ENCODE data around the gene DYNC1I2. TPM values are rescaled to one million over a fixed set of nuclear protein-coding genes. Genes with fewer than 3 reads are reported as not detected.
"Not testable (repeated sequence)": the region's sequence is repeated elsewhere in the genome, so short reads cannot be mapped to it uniquely, and the experiment has no call there.

Gene DYNC1I2
- total RNA-seq, 4 donors from 2014 or later: 85.5 to 101 (median 98.1) TPM

GRCh38 chr2:171772373-171772772 lies 85.1 kb downstream of the DYNC1I2 start:
- Histone ChIP-seq H3K4me3 (replicated peaks in 1 of 3) (no peak overlapping the region), H3K4me1 (no peaks in the 10 kb centered on the region), H3K9me3 (no peaks in the 10 kb centered on the region), H3K36me3 (no peaks in the 10 kb centered on the region), H3K27me3 (no peaks in the 10 kb centered on the region), H3K27ac (no peak overlapping the region)
- no peak for DNase-seq
- TF ChIP-seq POLR2A (IDR thresholded peaks at IDR 0.05) (no peak), CTCF (IDR thresholded peaks at IDR 0.05) (no peak)
- WGBS, 2 donors: 94 to 95% methylated on average over 5 of the region's 5 CpGs
- intact Hi-C loops (cut with DNase I): no loop called here

- DNase-seq; intact Hi-C loops (cut with DNase I); H3K27ac ChIP-seq; H3K4me1 ChIP-seq; H3K4me3 ChIP-seq (replicated peaks in 1 of 3); H3K9me3 ChIP-seq; H3K27me3 ChIP-seq; H3K36me3 ChIP-seq: not testable (repeated sequence)
- 100% methylated on average over 1 to 3 of the region's 35 CpGs for WGBS, 2 donors
Observed at GRCh38 chr2:171774581-171774980, 87.3 kb downstream of the DYNC1I2 start.

- intact Hi-C loops (cut with DNase I): no loop called here
- Histone ChIP-seq H3K4me1 (no peaks in the 10 kb centered on the region), H3K9me3 (no peaks in the 10 kb centered on the region), H3K27ac (no peak overlapping the region), H3K27me3 (no peaks in the 10 kb centered on the region), H3K4me3 (replicated peaks in 1 of 3) (no peak overlapping the region), H3K36me3 (peaks cover 0 to 2% of the 10 kb centered on the region in 2 donors)
- TF ChIP-seq POLR2A (IDR thresholded peaks at IDR 0.05) (no peak), CTCF (IDR thresholded peaks at IDR 0.05) (no peak)
- DNase-seq: no peak
- WGBS, 2 donors: 96% methylated on average over 3 of the region's 3 CpGs
Observed at GRCh38 chr2:171778515-171778914, 91.2 kb downstream of the DYNC1I2 start.

- intact Hi-C loops (cut with DNase I): no loop called here
- 74 to 79% methylated on average over 3 of the region's 3 CpGs for WGBS, 2 donors
- H3K27ac ChIP-seq: no peak overlapping the region
Observed at GRCh38 chr2:171785450-171785849, 98.2 kb downstream of the DYNC1I2 start.

GRCh38 chr2:171787333-171788072 lies 100.2 kb downstream of the DYNC1I2 start:
- no peak for DNase-seq
- no peak overlapping the region for H3K27ac ChIP-seq
- 75 to 80% methylated on average over 11 of the region's 11 CpGs for WGBS, 2 donors
- TF ChIP-seq POLR2A (IDR thresholded peaks at IDR 0.05) (no peak), CTCF (IDR thresholded peaks at IDR 0.05) (no peak)
- H3K4me1 ChIP-seq: no peaks in the 10 kb centered on the region
- H3K4me3 ChIP-seq (replicated peaks in 1 of 3): no peak overlapping the region
- H3K27me3 ChIP-seq: no peaks in the 10 kb centered on the region
- peaks cover 30 to 48% of the 10 kb centered on the region in 2 donors for H3K36me3 ChIP-seq
- intact Hi-C loops (cut with DNase I): no loop called here
- no peaks in the 10 kb centered on the region for H3K9me3 ChIP-seq

More at GRCh38 chr2:171785450-171785849, 98.2 kb downstream of the DYNC1I2 start:
- TF ChIP-seq POLR2A (IDR thresholded peaks at IDR 0.05) (no peak), CTCF (IDR thresholded peaks at IDR 0.05) (no peak)
- no peaks in the 10 kb centered on the region for H3K4me1 ChIP-seq
- no peak overlapping the region for H3K4me3 ChIP-seq (replicated peaks in 1 of 3)
- H3K27me3 ChIP-seq: no peaks in the 10 kb centered on the region
- H3K36me3 ChIP-seq: peaks cover 30 to 37% of the 10 kb centered on the region in 2 donors
- H3K9me3 ChIP-seq: no peaks in the 10 kb centered on the region
- no peak for DNase-seq
